ENCODE results near the gene CLDN19.
A peak's percentile ranks its signal among the peaks of the same experiment; 100 is the strongest.
"Not testable (repeated sequence)": the region's sequence is repeated elsewhere in the genome, so short reads cannot be mapped to it uniquely, and the experiment has no call there.

CLDN19 gene

DNA sequence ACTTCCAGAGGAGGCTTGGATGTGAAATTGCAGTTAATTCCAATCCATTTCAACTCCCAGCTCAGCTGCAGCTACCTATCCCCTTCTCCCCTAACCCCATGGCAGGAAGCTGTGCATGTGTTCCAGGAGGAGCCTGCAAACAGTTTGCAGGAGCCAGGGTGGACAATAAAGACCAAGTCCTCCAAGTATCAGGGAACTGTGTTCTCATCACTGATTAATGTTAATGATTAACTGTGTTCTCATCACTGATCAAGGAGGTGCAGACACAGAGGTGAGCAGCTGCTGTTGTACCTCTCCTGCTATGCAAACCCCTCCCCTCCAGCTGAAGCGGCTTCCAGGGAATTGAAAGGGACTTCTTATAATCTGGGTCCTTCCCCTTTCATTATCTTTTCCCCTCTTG lies 19.2 kb downstream of the CLDN19 start:
- Histone ChIP-seq H3K36me3 (ENCODE audit: control insufficient read depth in 4 of 4, insufficient read depth in 4 of 4, low read length in 3 of 4) (peaks cover 5 to 18% (median 12%) of the 10 kb centered on the region in 4 experiments), H3K27ac (ENCODE audit: insufficient read depth in 1 of 2, low read depth in 1 of 2, low read length in 2 of 2, poor library complexity in 1 of 2, severe bottlenecking in 2 of 2) (no peak overlapping the region), H3K9me3 (ENCODE audit: control extremely low read depth in 1 of 5, control insufficient read depth in 4 of 5, insufficient read depth in 2 of 5, low read depth in 1 of 5, low read length in 4 of 5) (no peaks in the 10 kb centered on the region), H3K4me1 (ENCODE audit: control extremely low read depth in 1 of 4, control insufficient read depth in 4 of 4, insufficient read depth in 4 of 4, low read length in 3 of 4) (no peaks in the 10 kb centered on the region), H3K4me3 (ENCODE audit: control insufficient read depth in 1 of 7, extremely low read depth in 1 of 7, insufficient read depth in 4 of 7, low read depth in 2 of 7, low read length in 6 of 7) (no peak overlapping the region), H3K27me3 (replicated peaks in 2 of 5; ENCODE audit: control insufficient read depth in 4 of 5, insufficient read depth in 5 of 5, low read length in 4 of 5) (no peaks in the 10 kb centered on the region)
- DNase-seq = no peak
- 80% methylated on average over 1 of the region's 1 CpG for WGBS (ENCODE audit: insufficient coverage)
- ChIA-PET POLR2A (no interaction called here), CTCF (no interaction called here)

DNA sequence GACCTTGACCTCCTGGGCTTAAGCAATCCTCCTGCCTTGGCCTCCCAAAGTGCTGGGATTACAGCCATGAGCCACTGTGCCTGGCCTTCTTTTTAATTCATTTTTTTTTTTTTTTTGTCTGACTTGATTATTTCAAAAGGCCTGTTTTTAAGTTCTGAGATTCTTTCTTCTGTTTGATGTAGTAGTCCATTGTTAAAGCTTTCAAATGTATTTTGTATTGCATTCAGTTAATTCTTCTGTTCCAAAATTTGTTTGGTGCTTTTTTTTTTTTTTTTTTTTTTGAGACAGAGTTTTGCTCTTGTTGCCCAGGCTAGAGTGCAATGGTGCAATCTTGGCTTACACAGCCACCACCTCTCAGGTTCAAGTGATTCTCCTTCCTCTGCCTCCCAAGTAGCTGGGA lies 25.6 kb downstream of the CLDN19 start:
- Histone ChIP-seq H3K36me3 (ENCODE audit: control insufficient read depth in 4 of 4, insufficient read depth in 4 of 4, low read length in 3 of 4) (peaks cover 13 to 56% (median 44%) of the 10 kb centered on the region in 4 experiments), H3K9me3 (ENCODE audit: control extremely low read depth in 1 of 5, control insufficient read depth in 4 of 5, insufficient read depth in 2 of 5, low read depth in 1 of 5, low read length in 4 of 5) (peaks cover 6 to 33% (median 11%) of the 10 kb centered on the region in 5 experiments)
- not testable (repeated sequence) for H3K4me1 ChIP-seq (ENCODE audit: control extremely low read depth in 1 of 4, control insufficient read depth in 4 of 4, insufficient read depth in 4 of 4, low read length in 3 of 4); H3K27me3 ChIP-seq (replicated peaks in 2 of 5; ENCODE audit: control insufficient read depth in 4 of 5, insufficient read depth in 5 of 5, low read length in 4 of 5); H3K4me3 ChIP-seq (ENCODE audit: control insufficient read depth in 1 of 7, extremely low read depth in 1 of 7, insufficient read depth in 4 of 7, low read depth in 2 of 7, low read length in 6 of 7); H3K27ac ChIP-seq (ENCODE audit: insufficient read depth in 1 of 2, low read depth in 1 of 2, low read length in 2 of 2, poor library complexity in 1 of 2, severe bottlenecking in 2 of 2)
- CTCF ChIA-PET = interaction anchor here (0.6 kb wide), 2 partner anchors 24 to 45 kb away, joined by 3 to 4 read pairs; no protein-coding TSS in a partner anchor
- POLR2A ChIA-PET = interaction anchor here (0.6 kb wide), 1 partner anchor 9 kb away, joined by 3 read pairs; no protein-coding TSS in a partner anchor
- peak in 2 of 3 donors; percentile 44 to 49 for DNase-seq

DNA sequence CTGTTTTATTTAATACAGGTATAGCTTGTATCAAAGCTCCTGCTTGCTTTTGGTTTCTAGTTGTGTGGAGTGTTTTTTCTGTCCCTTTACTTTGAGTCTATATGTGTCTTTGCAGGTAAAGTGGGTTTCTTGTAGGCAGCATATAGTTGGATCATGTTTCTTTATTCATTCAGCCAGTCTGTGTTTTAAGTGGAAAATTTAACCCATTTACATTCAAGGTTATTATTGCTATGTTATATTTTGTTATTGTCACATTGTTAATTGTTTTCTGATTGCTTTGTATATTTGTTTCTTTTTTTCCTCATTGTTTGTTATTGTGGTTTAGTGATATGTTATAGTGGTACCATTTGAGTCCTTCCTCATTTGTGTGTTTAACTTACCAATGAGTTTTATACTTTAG lies 26.7 kb downstream of the CLDN19 start:
- no peak overlapping the region for H3K27ac ChIP-seq (ENCODE audit: insufficient read depth in 1 of 2, low read depth in 1 of 2, low read length in 2 of 2, poor library complexity in 1 of 2, severe bottlenecking in 2 of 2)
- ChIA-PET POLR2A (no interaction called here), CTCF (no interaction called here)
- H3K9me3 ChIP-seq (ENCODE audit: control extremely low read depth in 1 of 5, control insufficient read depth in 4 of 5, insufficient read depth in 2 of 5, low read depth in 1 of 5, low read length in 4 of 5) = peaks cover 6 to 33% (median 11%) of the 10 kb centered on the region in 5 experiments
- H3K4me3 ChIP-seq (ENCODE audit: control insufficient read depth in 1 of 7, extremely low read depth in 1 of 7, insufficient read depth in 4 of 7, low read depth in 2 of 7, low read length in 6 of 7) = no peak overlapping the region
- peak in 1 of 3 donors; percentile 28 for DNase-seq
- H3K27me3 ChIP-seq (replicated peaks in 2 of 5; ENCODE audit: control insufficient read depth in 4 of 5, insufficient read depth in 5 of 5, low read length in 4 of 5) = no peaks in the 10 kb centered on the region
- peaks cover 10 to 64% (median 45%) of the 10 kb centered on the region in 4 experiments for H3K36me3 ChIP-seq (ENCODE audit: control insufficient read depth in 4 of 4, insufficient read depth in 4 of 4, low read length in 3 of 4)
- no peaks in the 10 kb centered on the region for H3K4me1 ChIP-seq (ENCODE audit: control extremely low read depth in 1 of 4, control insufficient read depth in 4 of 4, insufficient read depth in 4 of 4, low read length in 3 of 4)

DNA sequence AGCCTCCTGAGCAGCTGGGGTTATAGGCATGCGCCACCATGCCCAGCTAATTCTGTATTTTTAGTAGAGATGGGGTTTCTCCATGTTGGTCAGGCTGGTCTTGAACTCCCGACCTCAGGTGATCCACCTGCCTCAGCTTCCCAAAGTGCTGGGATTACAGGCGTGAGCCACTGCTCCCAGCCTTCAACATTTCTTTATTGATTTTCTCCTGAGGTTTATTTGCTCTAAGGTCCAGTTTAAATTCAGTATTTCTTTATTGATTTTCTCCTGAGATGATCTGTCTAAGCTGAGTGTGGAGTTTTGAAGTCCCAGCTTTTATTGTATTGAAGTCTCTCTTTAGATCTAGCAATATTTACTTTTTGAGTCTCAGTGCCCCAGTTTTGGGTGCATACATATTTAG lies 27.2 kb downstream of the CLDN19 start:
- H3K4me1 ChIP-seq (ENCODE audit: control extremely low read depth in 1 of 4, control insufficient read depth in 4 of 4, insufficient read depth in 4 of 4, low read length in 3 of 4); DNase-seq; POLR2A ChIA-PET; H3K27me3 ChIP-seq (replicated peaks in 2 of 5; ENCODE audit: control insufficient read depth in 4 of 5, insufficient read depth in 5 of 5, low read length in 4 of 5); H3K27ac ChIP-seq (ENCODE audit: insufficient read depth in 1 of 2, low read depth in 1 of 2, low read length in 2 of 2, poor library complexity in 1 of 2, severe bottlenecking in 2 of 2); H3K4me3 ChIP-seq (ENCODE audit: control insufficient read depth in 1 of 7, extremely low read depth in 1 of 7, insufficient read depth in 4 of 7, low read depth in 2 of 7, low read length in 6 of 7): not testable (repeated sequence)
- Histone ChIP-seq H3K36me3 (ENCODE audit: control insufficient read depth in 4 of 4, insufficient read depth in 4 of 4, low read length in 3 of 4) (peaks cover 12 to 66% (median 44%) of the 10 kb centered on the region in 4 experiments), H3K9me3 (ENCODE audit: control extremely low read depth in 1 of 5, control insufficient read depth in 4 of 5, insufficient read depth in 2 of 5, low read depth in 1 of 5, low read length in 4 of 5) (peaks cover 6 to 33% (median 11%) of the 10 kb centered on the region in 5 experiments)
- CTCF ChIA-PET = interaction anchor here (0.6 kb wide), 1 partner anchor 566 kb away, joined by 3 read pairs; no protein-coding TSS in a partner anchor
- WGBS (ENCODE audit: insufficient coverage) = no CpG with 5 or more reads among the region's 3 CpGs

DNA sequence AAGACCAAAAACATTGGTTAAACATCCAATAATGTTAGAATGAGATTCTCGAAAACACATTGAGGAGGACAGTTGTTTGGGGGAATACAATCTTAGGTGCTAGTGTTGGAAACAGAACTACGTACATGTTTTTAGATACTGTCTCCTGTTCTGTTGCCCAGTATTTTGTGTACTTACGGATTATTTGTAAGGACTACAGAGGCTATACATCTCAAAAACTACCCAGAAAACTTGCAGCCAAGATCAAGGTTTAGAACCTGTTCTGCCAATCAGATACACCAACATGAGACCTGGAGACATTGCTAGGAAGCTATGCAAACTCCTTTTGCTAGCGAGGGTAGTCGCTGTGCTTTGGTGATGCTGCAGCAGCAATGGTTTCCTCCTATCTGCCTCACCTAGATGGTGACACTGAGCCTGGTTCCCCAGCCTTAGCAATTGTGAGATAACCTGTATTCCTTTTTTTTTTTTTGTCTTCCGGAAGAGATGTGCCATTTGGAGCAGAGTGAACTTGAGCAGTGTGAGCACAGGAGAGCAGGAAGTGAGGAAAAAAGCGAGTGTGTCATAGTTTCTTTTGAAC lies 36.1 kb downstream of the CLDN19 start:
- no peaks in the 10 kb centered on the region for H3K4me1 ChIP-seq (ENCODE audit: control extremely low read depth in 1 of 4, control insufficient read depth in 4 of 4, insufficient read depth in 4 of 4, low read length in 3 of 4)
- WGBS (ENCODE audit: insufficient coverage) = 100% methylated on average over 4 of the region's 7 CpGs
- no peaks in the 10 kb centered on the region for H3K27me3 ChIP-seq (replicated peaks in 2 of 5; ENCODE audit: control insufficient read depth in 4 of 5, insufficient read depth in 5 of 5, low read length in 4 of 5)
- no peak for DNase-seq
- ChIA-PET POLR2A (no interaction called here), CTCF (no interaction called here)
- H3K27ac ChIP-seq (ENCODE audit: insufficient read depth in 1 of 2, low read depth in 1 of 2, low read length in 2 of 2, poor library complexity in 1 of 2, severe bottlenecking in 2 of 2) = no peak overlapping the region
- peaks cover 37 to 89% (median 60%) of the 10 kb centered on the region in 4 experiments for H3K36me3 ChIP-seq (ENCODE audit: control insufficient read depth in 4 of 4, insufficient read depth in 4 of 4, low read length in 3 of 4)
- no peaks in the 10 kb centered on the region for H3K9me3 ChIP-seq (ENCODE audit: control extremely low read depth in 1 of 5, control insufficient read depth in 4 of 5, insufficient read depth in 2 of 5, low read depth in 1 of 5, low read length in 4 of 5)
- no peak overlapping the region for H3K4me3 ChIP-seq (ENCODE audit: control insufficient read depth in 1 of 7, extremely low read depth in 1 of 7, insufficient read depth in 4 of 7, low read depth in 2 of 7, low read length in 6 of 7)

DNA sequence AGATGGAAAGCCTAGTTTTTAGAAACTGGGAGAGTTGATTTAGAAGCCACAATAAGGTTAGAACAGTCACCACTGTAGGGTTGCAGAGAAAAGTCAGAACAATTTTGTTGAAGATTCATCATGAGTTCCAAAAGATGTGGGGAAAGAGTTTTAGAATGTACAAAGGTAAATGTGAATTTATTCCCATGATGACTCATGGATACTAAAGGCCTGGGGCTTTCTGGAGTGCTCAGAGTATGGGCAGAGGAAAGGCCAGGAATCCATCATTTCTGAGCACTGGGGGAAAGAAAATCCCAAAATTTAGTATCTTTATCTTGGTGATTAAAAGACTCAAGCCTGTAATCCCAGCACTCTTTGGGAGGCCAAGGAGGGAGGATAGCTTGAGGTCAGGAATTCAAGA lies 40.0 kb downstream of the CLDN19 start:
- no peak for DNase-seq
- CTCF ChIA-PET = no interaction called here
- H3K4me3 ChIP-seq (ENCODE audit: control insufficient read depth in 1 of 7, extremely low read depth in 1 of 7, insufficient read depth in 4 of 7, low read depth in 2 of 7, low read length in 6 of 7) = no peak overlapping the region
- no peaks in the 10 kb centered on the region for H3K27me3 ChIP-seq (replicated peaks in 2 of 5; ENCODE audit: control insufficient read depth in 4 of 5, insufficient read depth in 5 of 5, low read length in 4 of 5)
- POLR2A ChIA-PET = no interaction called here
- H3K27ac ChIP-seq (ENCODE audit: insufficient read depth in 1 of 2, low read depth in 1 of 2, low read length in 2 of 2, poor library complexity in 1 of 2, severe bottlenecking in 2 of 2) = no peak overlapping the region
- H3K36me3 ChIP-seq (ENCODE audit: control insufficient read depth in 4 of 4, insufficient read depth in 4 of 4, low read length in 3 of 4) = peaks cover 42 to 94% (median 70%) of the 10 kb centered on the region in 4 experiments
- no peaks in the 10 kb centered on the region for H3K4me1 ChIP-seq (ENCODE audit: control extremely low read depth in 1 of 4, control insufficient read depth in 4 of 4, insufficient read depth in 4 of 4, low read length in 3 of 4)
- no peaks in the 10 kb centered on the region for H3K9me3 ChIP-seq (ENCODE audit: control extremely low read depth in 1 of 5, control insufficient read depth in 4 of 5, insufficient read depth in 2 of 5, low read depth in 1 of 5, low read length in 4 of 5)

DNA sequence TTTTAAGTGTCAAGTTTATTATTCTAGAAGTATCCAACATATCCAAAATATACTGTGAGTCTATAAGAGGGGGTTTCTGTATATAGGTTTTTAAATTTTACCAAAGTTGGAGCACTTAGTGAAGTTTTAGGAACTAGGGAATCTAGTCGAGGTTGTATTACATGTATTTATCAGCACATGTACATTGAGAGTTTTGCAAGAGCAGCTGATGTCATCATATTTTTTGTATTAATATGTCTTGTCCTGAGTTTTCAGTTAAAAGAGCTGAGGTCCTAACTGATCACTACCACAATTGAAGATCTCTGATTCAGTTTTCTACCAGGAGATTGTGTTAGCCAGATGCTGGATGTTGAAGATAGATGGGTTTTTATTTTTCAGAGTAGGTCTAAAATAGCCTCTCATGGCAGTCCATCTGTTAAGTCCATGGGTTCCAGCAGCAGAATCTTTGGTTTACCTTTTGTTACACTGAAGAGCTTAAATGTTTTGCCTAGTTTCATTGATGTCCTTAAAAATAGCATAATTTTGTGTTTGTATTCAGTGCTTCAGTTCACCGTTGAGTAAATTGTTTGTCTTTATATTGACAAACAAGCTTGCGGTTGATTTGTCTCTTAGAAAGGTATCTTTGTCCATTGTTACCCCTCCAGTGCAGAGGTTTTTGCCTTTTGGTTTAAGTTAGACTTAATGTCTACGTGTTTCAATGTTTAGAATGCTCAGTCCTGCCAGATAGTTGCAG lies 41.8 kb downstream of the CLDN19 start:
- WGBS (ENCODE audit: insufficient coverage) = 100% methylated on average over 3 of the region's 4 CpGs
- ChIA-PET CTCF (interaction anchor here (0.9 to 1.4 kb wide), 2 partner anchors 11 to 12 kb away, joined by 3 read pairs; no protein-coding TSS in a partner anchor), POLR2A (no interaction called here)
- peak overlapping the region in 1 of 2 experiments; percentile 44 for H3K27ac ChIP-seq (ENCODE audit: insufficient read depth in 1 of 2, low read depth in 1 of 2, low read length in 2 of 2, poor library complexity in 1 of 2, severe bottlenecking in 2 of 2)
- H3K27me3 ChIP-seq (replicated peaks in 2 of 5; ENCODE audit: control insufficient read depth in 4 of 5, insufficient read depth in 5 of 5, low read length in 4 of 5) = no peaks in the 10 kb centered on the region
- no peaks in the 10 kb centered on the region for H3K9me3 ChIP-seq (ENCODE audit: control extremely low read depth in 1 of 5, control insufficient read depth in 4 of 5, insufficient read depth in 2 of 5, low read depth in 1 of 5, low read length in 4 of 5)
- no peak for DNase-seq
- H3K36me3 ChIP-seq (ENCODE audit: control insufficient read depth in 4 of 4, insufficient read depth in 4 of 4, low read length in 3 of 4) = peaks cover 31 to 91% (median 67%) of the 10 kb centered on the region in 4 experiments
- no peak overlapping the region for H3K4me3 ChIP-seq (ENCODE audit: control insufficient read depth in 1 of 7, extremely low read depth in 1 of 7, insufficient read depth in 4 of 7, low read depth in 2 of 7, low read length in 6 of 7)
- H3K4me1 ChIP-seq (ENCODE audit: control extremely low read depth in 1 of 4, control insufficient read depth in 4 of 4, insufficient read depth in 4 of 4, low read length in 3 of 4) = no peaks in the 10 kb centered on the region
